SHP77 treated with DMSO at 0.1 percent for 48 hours (cell line): Measurements from ENCODE around the gene VAPA.

Experiments used
- DNase-seq: peaks from one replicate; lab custom pipeline; 2025; lab: John Stamatoyannopoulos, UW

Gene VAPA

GRCh38 chr18:9941103-9941502 is 27.3 kb downstream of the VAPA start:
- no peak for DNase-seq

- DNase-seq = no peak
Measured at GRCh38 chr18:9941660-9942059, 27.8 kb downstream of the VAPA start.

GRCh38 chr18:9943311-9943710 is 29.5 kb downstream of the VAPA start:
- DNase-seq = no peak

GRCh38 chr18:9944805-9945204 is 31.0 kb downstream of the VAPA start:
- no peak for DNase-seq

- DNase-seq = no peak
Measured at GRCh38 chr18:9946831-9947230, 33.0 kb downstream of the VAPA start.

GRCh38 chr18:9947248-9947647 is 33.4 kb downstream of the VAPA start:
- no peak for DNase-seq

GRCh38 chr18:9949315-9949714 is 35.5 kb downstream of the VAPA start:
- DNase-seq = no peak

- no peak for DNase-seq
Measured at GRCh38 chr18:9949861-9950260, 36.0 kb downstream of the VAPA start.

GRCh38 chr18:9950289-9951016 is 36.6 kb downstream of the VAPA start:
- no peak for DNase-seq

GRCh38 chr18:9951022-9951859 is 37.4 kb downstream of the VAPA start:
- no peak for DNase-seq

GRCh38 chr18:9952633-9953416 is 39.0 kb downstream of the VAPA start:
- DNase-seq = no peak

- DNase-seq = no peak
Measured at GRCh38 chr18:9958861-9959399, 45.1 kb downstream of the VAPA start.

- no peak for DNase-seq
Measured at GRCh38 chr18:9959564-9959963, 45.7 kb downstream of the VAPA start.

GRCh38 chr18:9960258-9960904 is 46.6 kb downstream of the VAPA start:
- no peak for DNase-seq

GRCh38 chr18:9961041-9961440 is 47.2 kb downstream of the VAPA start:
- no peak for DNase-seq

- no peak for DNase-seq
Measured at GRCh38 chr18:9965711-9966624, 52.2 kb downstream of the VAPA start.

GRCh38 chr18:9968081-9968848 is 54.4 kb downstream of the VAPA start:
- no peak for DNase-seq

GRCh38 chr18:9969247-9969646 is 55.4 kb downstream of the VAPA start:
- no peak for DNase-seq

GRCh38 chr18:9971313-9971920 is 57.6 kb downstream of the VAPA start:
- DNase-seq = peak; percentile 18

- no peak for DNase-seq
Measured at GRCh38 chr18:9973470-9973869, 59.7 kb downstream of the VAPA start.
